ENCODE data around the gene CACNA1G.

CACNA1G gene

DNA sequence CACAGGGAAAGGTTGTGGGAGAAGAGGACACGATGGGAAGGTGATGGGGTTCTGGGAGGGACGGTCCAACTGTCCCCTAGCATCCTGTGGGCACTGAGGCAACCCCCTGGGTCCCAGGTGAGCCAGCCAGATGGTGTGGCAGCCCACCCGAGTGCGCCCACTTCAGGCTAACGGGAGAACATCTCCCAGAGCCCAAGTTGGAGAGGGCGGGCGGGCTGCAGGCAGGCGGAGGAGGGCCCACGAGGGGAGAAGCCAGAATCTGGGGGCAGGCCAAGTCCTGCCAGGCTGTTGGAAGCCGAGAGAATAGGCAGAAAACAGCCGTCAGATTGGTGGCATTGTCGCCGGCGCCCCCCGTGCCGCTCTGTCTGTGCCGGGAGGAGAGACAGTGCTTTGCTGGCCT, 60.3 kb downstream of the CACNA1G start:
- Histone ChIP-seq H3K36me3 (ENCODE audit: control insufficient read depth, insufficient read depth, low read length) (no peaks in the 10 kb centered on the region), H3K4me1 (ENCODE audit: control insufficient read depth, insufficient read depth, low read length) (peaks cover 50% of the 10 kb centered on the region), H3K27ac (ENCODE audit: insufficient read depth, low read depth, low read length, poor library complexity, severe bottlenecking) (no peak overlapping the region), H3K9me3 (ENCODE audit: control insufficient read depth, low read length) (no peaks in the 10 kb centered on the region), H3K4me3 (ENCODE audit: insufficient read depth, low read depth, low read length) (no peak overlapping the region), H3K27me3 (ENCODE audit: control insufficient read depth, insufficient read depth, low read length, poor library complexity, severe bottlenecking) (no peaks in the 10 kb centered on the region)
- WGBS, 2 experiments = 37 to 41% methylated on average over 17 of the region's 17 CpGs

DNA sequence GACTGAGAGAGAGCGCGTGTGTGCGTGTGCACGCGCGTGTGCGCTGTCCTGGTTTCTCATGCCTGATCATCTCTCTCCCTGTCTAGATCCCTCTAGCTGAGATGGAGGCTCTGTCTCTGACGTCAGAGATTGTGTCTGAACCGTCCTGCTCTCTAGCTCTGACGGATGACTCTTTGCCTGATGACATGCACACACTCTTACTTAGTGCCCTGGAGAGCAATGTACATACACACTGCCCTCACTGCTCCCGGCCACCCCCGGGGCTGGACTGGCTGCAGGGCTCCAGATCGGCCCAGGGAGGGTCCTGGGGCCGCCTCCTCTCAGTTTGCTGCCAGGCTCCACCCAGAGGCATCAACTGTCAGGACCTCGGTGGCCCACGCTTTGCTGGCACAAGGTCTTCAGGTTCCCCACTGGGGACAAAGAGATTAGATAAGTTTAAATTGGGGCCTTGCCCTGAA, 61.1 kb downstream of the CACNA1G start:
- no peaks in the 10 kb centered on the region for H3K36me3 ChIP-seq (ENCODE audit: control insufficient read depth, insufficient read depth, low read length)
- no peak overlapping the region for H3K27ac ChIP-seq (ENCODE audit: insufficient read depth, low read depth, low read length, poor library complexity, severe bottlenecking)
- H3K9me3 ChIP-seq (ENCODE audit: control insufficient read depth, low read length) = no peaks in the 10 kb centered on the region
- H3K4me1 ChIP-seq (ENCODE audit: control insufficient read depth, insufficient read depth, low read length) = peaks cover 53% of the 10 kb centered on the region
- 52 to 57% methylated on average over 16 of the region's 16 CpGs for WGBS, 2 experiments
- H3K4me3 ChIP-seq (ENCODE audit: insufficient read depth, low read depth, low read length) = no peak overlapping the region
- no peaks in the 10 kb centered on the region for H3K27me3 ChIP-seq (ENCODE audit: control insufficient read depth, insufficient read depth, low read length, poor library complexity, severe bottlenecking)

DNA sequence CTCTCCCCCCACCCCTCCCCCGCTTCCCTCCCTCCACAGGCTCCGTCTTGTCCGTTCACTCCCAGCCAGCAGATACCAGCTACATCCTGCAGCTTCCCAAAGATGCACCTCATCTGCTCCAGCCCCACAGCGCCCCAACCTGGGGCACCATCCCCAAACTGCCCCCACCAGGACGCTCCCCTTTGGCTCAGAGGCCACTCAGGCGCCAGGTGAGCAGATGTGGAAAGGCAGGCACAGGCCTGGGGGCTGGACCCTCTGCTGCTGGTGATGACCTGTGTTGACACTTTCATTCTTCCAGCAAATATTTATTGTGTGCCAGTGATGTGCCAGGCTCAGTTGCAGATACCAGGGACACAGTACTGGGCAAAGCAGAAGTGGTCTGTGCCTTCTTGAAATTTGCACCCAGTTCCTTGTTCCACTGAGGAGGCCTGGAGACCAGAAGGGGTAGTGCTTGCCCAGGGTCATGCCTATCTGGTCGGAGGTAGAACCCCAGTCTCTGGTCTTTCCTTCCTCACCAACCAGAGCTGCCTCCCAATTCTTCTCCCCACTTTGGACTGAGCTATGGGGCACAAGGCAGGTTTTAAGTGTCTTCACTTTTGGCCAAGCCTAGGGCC, 63.9 kb downstream of the CACNA1G start:
- Histone ChIP-seq H3K27ac (ENCODE audit: insufficient read depth, low read depth, low read length, poor library complexity, severe bottlenecking) (no peak overlapping the region), H3K27me3 (ENCODE audit: control insufficient read depth, insufficient read depth, low read length, poor library complexity, severe bottlenecking) (no peaks in the 10 kb centered on the region), H3K4me1 (ENCODE audit: control insufficient read depth, insufficient read depth, low read length) (peaks cover 68% of the 10 kb centered on the region), H3K4me3 (ENCODE audit: insufficient read depth, low read depth, low read length) (no peak overlapping the region), H3K9me3 (ENCODE audit: control insufficient read depth, low read length) (no peaks in the 10 kb centered on the region), H3K36me3 (ENCODE audit: control insufficient read depth, insufficient read depth, low read length) (no peaks in the 10 kb centered on the region)
- WGBS, 2 experiments = 86 to 88% methylated on average over 7 of the region's 7 CpGs

DNA sequence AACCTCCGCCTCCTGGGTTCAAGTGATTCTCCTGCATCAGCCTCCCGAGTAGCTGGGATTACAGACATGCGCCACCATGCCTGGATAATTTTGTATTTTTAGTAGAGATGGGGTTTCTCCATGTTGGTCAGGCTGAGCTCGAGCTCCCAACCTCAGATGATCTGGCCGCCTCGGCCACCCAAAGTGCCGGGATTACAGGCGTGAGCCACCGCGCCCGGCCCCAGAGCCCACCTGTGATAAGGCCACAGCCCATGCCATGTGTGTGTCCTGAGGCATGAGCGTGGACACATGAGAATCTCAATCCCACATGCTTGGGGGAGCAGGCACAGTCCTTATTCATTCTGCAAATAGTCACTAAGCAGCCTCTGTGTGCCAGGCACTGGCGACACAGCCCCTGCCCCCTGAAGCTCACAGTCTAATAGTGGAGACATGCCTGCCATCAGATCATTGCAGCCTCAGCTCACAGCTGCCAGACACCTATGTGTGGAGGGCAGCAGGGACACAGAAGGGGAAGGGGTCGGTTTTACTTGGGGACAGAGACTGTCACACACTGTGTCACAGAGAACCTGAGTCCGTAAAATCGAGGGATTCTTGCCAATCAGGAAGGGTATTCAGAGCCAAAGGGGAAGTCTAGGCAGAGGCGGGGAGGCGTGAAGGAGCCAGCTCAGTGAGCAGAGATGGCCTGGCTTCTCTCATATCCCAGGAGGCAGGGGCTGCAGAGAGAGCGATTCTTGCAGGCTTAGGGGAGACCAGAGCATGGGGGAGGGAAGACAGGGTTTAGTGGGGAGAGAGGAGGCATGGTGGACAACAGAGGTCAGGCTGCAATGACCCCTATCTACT, 64.7 kb downstream of the CACNA1G start:
- Histone ChIP-seq H3K27me3 (ENCODE audit: control insufficient read depth, insufficient read depth, low read length, poor library complexity, severe bottlenecking) (no peaks in the 10 kb centered on the region), H3K4me3 (ENCODE audit: insufficient read depth, low read depth, low read length) (no peak overlapping the region), H3K27ac (ENCODE audit: insufficient read depth, low read depth, low read length, poor library complexity, severe bottlenecking) (no peak overlapping the region), H3K9me3 (ENCODE audit: control insufficient read depth, low read length) (no peaks in the 10 kb centered on the region), H3K4me1 (ENCODE audit: control insufficient read depth, insufficient read depth, low read length) (peaks cover 60% of the 10 kb centered on the region), H3K36me3 (ENCODE audit: control insufficient read depth, insufficient read depth, low read length) (no peaks in the 10 kb centered on the region)
- WGBS, 2 experiments = 90 to 93% methylated on average over 19 of the region's 19 CpGs

DNA sequence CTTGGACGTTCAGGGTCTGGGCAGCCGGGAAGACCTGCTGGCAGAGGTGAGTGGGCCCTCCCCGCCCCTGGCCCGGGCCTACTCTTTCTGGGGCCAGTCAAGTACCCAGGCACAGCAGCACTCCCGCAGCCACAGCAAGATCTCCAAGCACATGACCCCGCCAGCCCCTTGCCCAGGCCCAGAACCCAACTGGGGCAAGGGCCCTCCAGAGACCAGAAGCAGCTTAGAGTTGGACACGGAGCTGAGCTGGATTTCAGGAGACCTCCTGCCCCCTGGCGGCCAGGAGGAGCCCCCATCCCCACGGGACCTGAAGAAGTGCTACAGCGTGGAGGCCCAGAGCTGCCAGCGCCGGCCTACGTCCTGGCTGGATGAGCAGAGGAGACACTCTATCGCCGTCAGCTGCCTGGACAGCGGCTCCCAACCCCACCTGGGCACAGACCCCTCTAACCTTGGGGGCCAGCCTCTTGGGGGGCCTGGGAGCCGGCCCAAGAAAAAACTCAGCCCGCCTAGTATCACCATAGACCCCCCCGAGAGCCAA, 65.6 kb downstream of the CACNA1G start:
- Histone ChIP-seq H3K27ac (ENCODE audit: insufficient read depth, low read depth, low read length, poor library complexity, severe bottlenecking) (no peak overlapping the region), H3K36me3 (ENCODE audit: control insufficient read depth, insufficient read depth, low read length) (no peaks in the 10 kb centered on the region), H3K9me3 (ENCODE audit: control insufficient read depth, low read length) (no peaks in the 10 kb centered on the region), H3K4me3 (ENCODE audit: insufficient read depth, low read depth, low read length) (no peak overlapping the region), H3K4me1 (ENCODE audit: control insufficient read depth, insufficient read depth, low read length) (peaks cover 53% of the 10 kb centered on the region), H3K27me3 (ENCODE audit: control insufficient read depth, insufficient read depth, low read length, poor library complexity, severe bottlenecking) (peaks cover 5% of the 10 kb centered on the region)
- 43 to 46% methylated on average over 19 of the region's 19 CpGs for WGBS, 2 experiments

DNA sequence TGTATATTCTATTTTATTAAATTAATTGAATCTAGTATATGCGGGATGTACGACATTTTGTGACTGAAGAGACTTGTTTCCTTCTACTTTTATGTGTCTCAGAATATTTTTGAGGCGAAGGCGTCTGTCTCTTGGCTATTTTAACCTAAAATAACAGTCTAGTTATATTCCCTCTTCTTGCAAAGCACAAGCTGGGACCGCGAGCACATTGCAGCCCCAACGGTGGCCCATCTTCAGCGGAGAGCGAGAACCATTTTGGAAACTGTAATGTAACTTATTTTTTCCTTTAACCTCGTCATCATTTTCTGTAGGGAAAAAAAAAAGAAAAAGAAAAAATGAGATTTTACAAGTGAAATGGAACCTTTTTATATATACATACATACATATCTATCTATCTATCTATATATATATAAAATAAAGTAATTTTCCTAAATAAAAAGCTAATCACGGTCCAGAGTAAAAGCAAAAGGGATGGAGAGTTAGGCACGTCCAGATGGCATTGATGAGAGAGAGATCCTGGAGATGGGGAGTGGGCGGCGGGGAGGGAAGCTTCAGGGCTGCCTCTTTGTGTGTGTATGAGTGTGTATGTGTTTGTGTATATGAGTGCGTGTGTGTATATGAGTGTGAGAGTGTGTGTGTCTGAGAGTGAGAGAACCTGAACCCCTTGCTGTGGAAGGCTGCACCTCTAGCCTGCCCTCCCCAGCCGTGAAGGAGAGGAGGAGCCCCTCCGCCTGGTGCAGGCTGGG, 66.7 kb downstream of the CACNA1G start:
- Histone ChIP-seq H3K27ac (ENCODE audit: insufficient read depth, low read depth, low read length, poor library complexity, severe bottlenecking) (no peak overlapping the region), H3K9me3 (ENCODE audit: control insufficient read depth, low read length) (no peaks in the 10 kb centered on the region), H3K27me3 (ENCODE audit: control insufficient read depth, insufficient read depth, low read length, poor library complexity, severe bottlenecking) (peaks cover 11% of the 10 kb centered on the region), H3K4me3 (ENCODE audit: insufficient read depth, low read depth, low read length) (no peak overlapping the region), H3K36me3 (ENCODE audit: control insufficient read depth, insufficient read depth, low read length) (no peaks in the 10 kb centered on the region), H3K4me1 (ENCODE audit: control insufficient read depth, insufficient read depth, low read length) (peaks cover 44% of the 10 kb centered on the region)
- WGBS, 2 experiments = 87 to 89% methylated on average over 16 of the region's 17 CpGs

DNA sequence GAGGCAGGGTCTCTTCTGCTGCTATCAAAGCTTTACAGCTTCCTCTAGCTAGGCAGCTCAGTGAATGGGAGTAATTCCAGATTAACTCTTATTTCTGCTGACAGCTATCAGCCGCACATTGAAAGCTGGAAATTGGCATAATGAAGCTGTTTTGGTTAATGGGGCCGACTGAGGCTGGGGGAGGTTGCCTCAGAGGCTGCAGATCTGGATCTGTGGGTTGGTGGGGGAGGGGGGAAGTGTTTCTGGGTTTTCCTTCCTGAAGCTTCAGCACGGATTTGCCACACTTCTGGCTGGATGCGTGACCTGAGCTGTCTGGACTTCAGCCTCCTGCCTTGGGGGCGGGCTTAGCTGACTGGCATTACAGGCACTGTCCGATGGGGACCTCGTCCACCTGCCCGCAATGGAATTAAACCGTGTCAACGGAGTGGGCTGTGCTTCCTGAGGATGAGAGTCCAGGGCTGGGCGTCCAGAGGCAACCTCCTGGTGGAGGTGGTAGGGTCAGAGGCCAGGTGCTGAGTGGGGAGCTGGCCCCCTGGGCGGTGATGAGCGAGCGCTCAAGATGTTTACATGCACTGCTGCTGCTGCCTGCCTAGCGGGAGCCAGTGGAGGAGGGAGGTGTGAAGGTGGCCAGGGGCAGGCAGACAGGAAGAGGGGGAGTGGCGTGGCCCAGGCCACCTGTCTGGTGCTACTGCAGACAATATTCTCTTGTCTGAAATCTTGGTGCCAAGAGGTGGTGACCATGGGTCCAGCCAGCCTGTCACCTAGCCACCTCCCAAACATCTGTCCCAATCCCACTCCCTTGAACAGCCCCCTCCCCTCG, 67.5 kb downstream of the CACNA1G start:
- 22 to 23% methylated on average over 17 of the region's 17 CpGs for WGBS, 2 experiments
- Histone ChIP-seq H3K36me3 (ENCODE audit: control insufficient read depth, insufficient read depth, low read length) (no peaks in the 10 kb centered on the region), H3K4me3 (ENCODE audit: insufficient read depth, low read depth, low read length) (no peak overlapping the region), H3K27ac (ENCODE audit: insufficient read depth, low read depth, low read length, poor library complexity, severe bottlenecking) (no peak overlapping the region), H3K9me3 (ENCODE audit: control insufficient read depth, low read length) (no peaks in the 10 kb centered on the region), H3K27me3 (ENCODE audit: control insufficient read depth, insufficient read depth, low read length, poor library complexity, severe bottlenecking) (peaks cover 19% of the 10 kb centered on the region), H3K4me1 (ENCODE audit: control insufficient read depth, insufficient read depth, low read length) (peaks cover 40% of the 10 kb centered on the region)

DNA sequence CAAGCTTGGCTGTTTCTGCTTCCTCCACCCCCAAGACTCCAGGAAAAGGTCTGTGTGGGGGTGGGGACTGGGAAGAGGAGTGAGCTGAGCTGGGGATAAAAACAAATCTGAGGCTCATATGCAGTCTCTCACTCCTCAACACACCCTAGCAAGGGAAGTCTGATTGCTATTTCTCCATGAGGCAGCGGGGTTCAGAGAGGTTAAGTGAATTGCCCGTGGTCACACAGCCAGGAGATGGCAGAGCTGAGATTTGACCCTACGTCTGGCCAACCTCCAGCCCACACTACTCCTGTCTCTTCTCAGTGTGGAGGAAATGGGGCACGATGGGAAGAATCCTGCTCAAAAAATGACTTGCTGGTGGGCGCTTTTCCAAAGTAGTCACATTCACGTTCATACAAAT, 69.4 kb downstream of the CACNA1G start:
- no peak overlapping the region for H3K27ac ChIP-seq (ENCODE audit: insufficient read depth, low read depth, low read length, poor library complexity, severe bottlenecking)
- peaks cover 38% of the 10 kb centered on the region for H3K27me3 ChIP-seq (ENCODE audit: control insufficient read depth, insufficient read depth, low read length, poor library complexity, severe bottlenecking)

DNA sequence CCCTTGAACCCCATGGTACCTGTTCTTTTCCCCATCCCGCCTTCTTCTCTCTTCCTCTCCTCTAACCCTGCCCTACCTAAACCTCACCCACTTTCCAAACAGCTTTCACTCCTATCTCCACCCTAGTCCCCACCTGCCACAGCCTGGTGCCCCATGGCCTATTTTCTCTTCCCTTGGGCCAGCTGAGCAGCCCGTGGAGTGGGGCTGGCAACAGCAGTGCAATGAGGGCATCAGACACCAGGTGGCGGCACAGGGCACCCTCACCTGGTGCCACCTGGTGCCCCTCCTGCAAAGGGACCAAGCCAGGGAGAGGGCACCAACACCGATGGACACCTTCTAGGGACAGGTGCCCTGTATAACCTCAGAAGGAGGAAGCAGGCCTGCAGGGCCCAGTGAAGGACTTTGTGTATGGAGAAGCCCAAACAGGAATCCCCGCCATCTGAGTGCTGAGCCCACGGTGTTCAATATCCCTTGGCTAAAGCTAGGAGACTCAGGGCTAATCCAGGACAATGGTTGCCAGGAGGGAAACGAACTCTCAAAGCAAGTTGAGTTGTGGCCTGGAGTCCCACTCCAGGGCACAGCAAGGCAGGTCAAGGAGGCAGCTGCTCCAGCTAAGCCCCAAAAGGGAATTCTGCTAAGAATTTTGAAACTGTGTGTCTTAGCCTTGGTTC, 70.1 kb downstream of the CACNA1G start:
- Histone ChIP-seq H3K36me3 (ENCODE audit: control insufficient read depth, insufficient read depth, low read length) (no peaks in the 10 kb centered on the region), H3K27ac (ENCODE audit: insufficient read depth, low read depth, low read length, poor library complexity, severe bottlenecking) (no peak overlapping the region), H3K4me3 (ENCODE audit: insufficient read depth, low read depth, low read length) (no peak overlapping the region), H3K9me3 (ENCODE audit: control insufficient read depth, low read length) (no peaks in the 10 kb centered on the region), H3K4me1 (ENCODE audit: control insufficient read depth, insufficient read depth, low read length) (peaks cover 25% of the 10 kb centered on the region), H3K27me3 (ENCODE audit: control insufficient read depth, insufficient read depth, low read length, poor library complexity, severe bottlenecking) (peaks cover 46% of the 10 kb centered on the region)
- WGBS, 2 experiments = 72 to 73% methylated on average over 7 of the region's 7 CpGs

More for the DNA sequence above, 69.4 kb downstream of the CACNA1G start:
- no peaks in the 10 kb centered on the region for H3K9me3 ChIP-seq (ENCODE audit: control insufficient read depth, low read length)
- H3K4me1 ChIP-seq (ENCODE audit: control insufficient read depth, insufficient read depth, low read length) = peaks cover 28% of the 10 kb centered on the region
- no peaks in the 10 kb centered on the region for H3K36me3 ChIP-seq (ENCODE audit: control insufficient read depth, insufficient read depth, low read length)
- WGBS, 2 experiments = 85 to 87% methylated on average over 6 of the region's 6 CpGs
- no peak overlapping the region for H3K4me3 ChIP-seq (ENCODE audit: insufficient read depth, low read depth, low read length)

Data from ectodermal cell (in vitro differentiated cells).